NT2/D1 (cell line): ENCODE measurements around the gene POU6F1.
A peak's percentile ranks its signal among the peaks of the same experiment; 100 is the strongest.

Experiments
- DNase-seq: peaks from one replicate; pipeline ENCODE4 v3.0.0-alpha.2; 2011; ENCODE audit warnings: low read depth, low spot score
- H3K27me3 ChIP-seq: 2 replicates; pipeline ENCODE4 v1.6.0; 2011; ENCODE audit warnings: mild to moderate bottlenecking; ENCODE audit not compliant: insufficient read length, insufficient read depth
- H3K36me3 ChIP-seq: 2 replicates; pipeline ENCODE4 v1.6.1; 2011; ENCODE audit warnings: mild to moderate bottlenecking, low read length, mixed read lengths; ENCODE audit not compliant: insufficient read depth, insufficient read length
- H3K4me1 ChIP-seq: 2 replicates; pipeline ENCODE4 v1.5.1; 2011; ENCODE audit not compliant: insufficient read depth, insufficient read length
- H3K4me3 ChIP-seq: 2 replicates; pipeline ENCODE4 v1.5.1; 2011; ENCODE audit warnings: low read depth; ENCODE audit not compliant: insufficient read length
- H3K9ac ChIP-seq: 2 replicates; pipeline ENCODE4 v1.6.0; 2011; ENCODE audit warnings: low read depth; ENCODE audit not compliant: insufficient read length
- H3K9me3 ChIP-seq: 2 replicates; pipeline ENCODE4 v1.5.1; 2011; ENCODE audit warnings: mild to moderate bottlenecking, low read length; ENCODE audit not compliant: insufficient read depth
- SUZ12 ChIP-seq: IDR thresholded peaks from 2 replicates; pipeline ENCODE4 v1.6.1; 2011; ENCODE audit not compliant: insufficient read length, insufficient read depth; ENCODE audit errors: extremely low read depth
- YY1 ChIP-seq: IDR thresholded peaks from 2 replicates; pipeline ENCODE4 v1.6.1; 2011; ENCODE audit not compliant: insufficient read length, insufficient read depth
- ZNF274 ChIP-seq: IDR thresholded peaks from 2 replicates; pipeline ENCODE4 v1.6.1; 2011; ENCODE audit warnings: mild to moderate bottlenecking, low read depth, low read length

Gene POU6F1

GRCh38 chr12:51186465-51187085, 31.3 kb downstream of the POU6F1 start:
- peaks cover 6% of the 10 kb centered on the region for H3K36me3 ChIP-seq
- no peaks in the 10 kb centered on the region for H3K9me3 ChIP-seq
- H3K4me1 ChIP-seq = peaks cover 8% of the 10 kb centered on the region
- H3K4me3 ChIP-seq = no peak overlapping the region
- DNase-seq = no peak
- no peak overlapping the region for H3K9ac ChIP-seq
- H3K27me3 ChIP-seq = no peaks in the 10 kb centered on the region
- TF ChIP-seq ZNF274 (no peak), YY1 (no peak), SUZ12 (no peak)

- H3K4me3 ChIP-seq = no peak overlapping the region
- TF ChIP-seq SUZ12 (no peak), ZNF274 (no peak), YY1 (no peak)
- no peaks in the 10 kb centered on the region for H3K9me3 ChIP-seq
- peaks cover 8% of the 10 kb centered on the region for H3K4me1 ChIP-seq
- no peaks in the 10 kb centered on the region for H3K27me3 ChIP-seq
- no peak overlapping the region for H3K9ac ChIP-seq
- H3K36me3 ChIP-seq = peaks cover 6% of the 10 kb centered on the region
- no peak for DNase-seq
Measured at GRCh38 chr12:51185171-51185717, 32.6 kb downstream of the POU6F1 start.

GRCh38 chr12:51183816-51184215, 34.0 kb downstream of the POU6F1 start:
- Histone ChIP-seq H3K27me3 (no peaks in the 10 kb centered on the region), H3K36me3 (no peaks in the 10 kb centered on the region), H3K4me3 (no peak overlapping the region), H3K9ac (no peak overlapping the region), H3K9me3 (no peaks in the 10 kb centered on the region), H3K4me1 (peaks cover 8% of the 10 kb centered on the region)
- no peak for TF ChIP-seq YY1
- TF ChIP-seq ZNF274 = no peak
- TF ChIP-seq SUZ12 = no peak
- no peak for DNase-seq

- Histone ChIP-seq H3K27me3 (no peaks in the 10 kb centered on the region), H3K9me3 (no peaks in the 10 kb centered on the region), H3K9ac (no peak overlapping the region), H3K4me1 (peaks cover 5% of the 10 kb centered on the region), H3K4me3 (no peak overlapping the region), H3K36me3 (no peaks in the 10 kb centered on the region)
- no peak for DNase-seq
- TF ChIP-seq YY1 (no peak), ZNF274 (0 out of 2 replicates have a peak, but pooled peaks have one; percentile 24)
Measured at GRCh38 chr12:51183349-51183748, 34.5 kb downstream of the POU6F1 start.

GRCh38 chr12:51181558-51181957, 36.3 kb downstream of the POU6F1 start:
- H3K27me3 ChIP-seq = no peaks in the 10 kb centered on the region
- TF ChIP-seq ZNF274 (no peak), YY1 (no peak), SUZ12 (no peak)
- no peaks in the 10 kb centered on the region for H3K4me1 ChIP-seq
- no peaks in the 10 kb centered on the region for H3K36me3 ChIP-seq
- H3K9me3 ChIP-seq = no peaks in the 10 kb centered on the region
- H3K4me3 ChIP-seq = no peak overlapping the region
- no peak for DNase-seq
- H3K9ac ChIP-seq = no peak overlapping the region

- DNase-seq = no peak
- no peak overlapping the region for H3K4me3 ChIP-seq
- no peak overlapping the region for H3K9ac ChIP-seq
- H3K4me1 ChIP-seq = no peaks in the 10 kb centered on the region
- H3K36me3 ChIP-seq = no peaks in the 10 kb centered on the region
- H3K27me3 ChIP-seq = no peaks in the 10 kb centered on the region
- TF ChIP-seq YY1 = no peak
- TF ChIP-seq ZNF274 = no peak
- TF ChIP-seq SUZ12 = no peak
- no peaks in the 10 kb centered on the region for H3K9me3 ChIP-seq
Measured at GRCh38 chr12:51177897-51178296, 40.0 kb downstream of the POU6F1 start.

- Histone ChIP-seq H3K4me1 (no peaks in the 10 kb centered on the region), H3K9ac (no peak overlapping the region), H3K4me3 (no peak overlapping the region), H3K36me3 (peaks cover 2% of the 10 kb centered on the region), H3K9me3 (no peaks in the 10 kb centered on the region), H3K27me3 (no peaks in the 10 kb centered on the region)
- no peak for DNase-seq
- TF ChIP-seq YY1 (no peak), ZNF274 (no peak), SUZ12 (no peak)
Measured at GRCh38 chr12:51174501-51174900, 43.4 kb downstream of the POU6F1 start.
